HG02981 (cell line): ENCODE results near the gene PANK4.

Experiments used
- ATAC-seq: cut with Tn5 transposase; IDR thresholded peaks from one replicate; pipeline ENCODE4 v1.9.1; 2021; ENCODE audit warnings: mild to moderate bottlenecking, moderate library complexity; ENCODE audit not compliant: unreplicated experiment

The PANK4 gene

GRCh38 chr1:2515763-2516080 is 10.7 kb downstream of the PANK4 start:
- no peak for ATAC-seq

GRCh38 chr1:2514863-2515762 is 11.3 kb downstream of the PANK4 start:
- ATAC-seq, result no peak

GRCh38 chr1:2513939-2514652 is 12.3 kb downstream of the PANK4 start:
- no peak for ATAC-seq

- ATAC-seq, result no peak
These were observed 13.5 kb downstream of the PANK4 start for GRCh38 chr1:2512862-2513421.

GRCh38 chr1:2510366-2511155 is 15.8 kb downstream of the PANK4 start:
- ATAC-seq, result no peak

GRCh38 chr1:2509589-2509988 is 16.8 kb downstream of the PANK4 start:
- ATAC-seq, result no peak

GRCh38 chr1:2508751-2509150 is 17.6 kb downstream of the PANK4 start:
- no peak for ATAC-seq

- no peak for ATAC-seq
These were observed 18.2 kb downstream of the PANK4 start for GRCh38 chr1:2508180-2508579.

GRCh38 chr1:2507744-2508155 is 18.6 kb downstream of the PANK4 start:
- no peak for ATAC-seq

- ATAC-seq, result no peak
These were observed 19.4 kb downstream of the PANK4 start for GRCh38 chr1:2506901-2507565.

- ATAC-seq, result no peak
These were observed 20.2 kb downstream of the PANK4 start for GRCh38 chr1:2506007-2506860.

- ATAC-seq, result no peak
These were observed 20.9 kb downstream of the PANK4 start for GRCh38 chr1:2505461-2505994.

- no peak for ATAC-seq
These were observed 21.5 kb downstream of the PANK4 start for GRCh38 chr1:2504949-2505272.

- no peak for ATAC-seq
These were observed 22.0 kb downstream of the PANK4 start for GRCh38 chr1:2504225-2504948.

GRCh38 chr1:2503554-2504224 is 22.7 kb downstream of the PANK4 start:
- ATAC-seq, result no peak

GRCh38 chr1:2502661-2503553 is 23.5 kb downstream of the PANK4 start:
- no peak for ATAC-seq

GRCh38 chr1:2502210-2502609 is 24.2 kb downstream of the PANK4 start:
- ATAC-seq, result no peak

GRCh38 chr1:2501820-2502119 is 24.6 kb downstream of the PANK4 start:
- ATAC-seq, result no peak
